ENCODE data around the gene RWDD1.

The RWDD1 gene

DNA sequence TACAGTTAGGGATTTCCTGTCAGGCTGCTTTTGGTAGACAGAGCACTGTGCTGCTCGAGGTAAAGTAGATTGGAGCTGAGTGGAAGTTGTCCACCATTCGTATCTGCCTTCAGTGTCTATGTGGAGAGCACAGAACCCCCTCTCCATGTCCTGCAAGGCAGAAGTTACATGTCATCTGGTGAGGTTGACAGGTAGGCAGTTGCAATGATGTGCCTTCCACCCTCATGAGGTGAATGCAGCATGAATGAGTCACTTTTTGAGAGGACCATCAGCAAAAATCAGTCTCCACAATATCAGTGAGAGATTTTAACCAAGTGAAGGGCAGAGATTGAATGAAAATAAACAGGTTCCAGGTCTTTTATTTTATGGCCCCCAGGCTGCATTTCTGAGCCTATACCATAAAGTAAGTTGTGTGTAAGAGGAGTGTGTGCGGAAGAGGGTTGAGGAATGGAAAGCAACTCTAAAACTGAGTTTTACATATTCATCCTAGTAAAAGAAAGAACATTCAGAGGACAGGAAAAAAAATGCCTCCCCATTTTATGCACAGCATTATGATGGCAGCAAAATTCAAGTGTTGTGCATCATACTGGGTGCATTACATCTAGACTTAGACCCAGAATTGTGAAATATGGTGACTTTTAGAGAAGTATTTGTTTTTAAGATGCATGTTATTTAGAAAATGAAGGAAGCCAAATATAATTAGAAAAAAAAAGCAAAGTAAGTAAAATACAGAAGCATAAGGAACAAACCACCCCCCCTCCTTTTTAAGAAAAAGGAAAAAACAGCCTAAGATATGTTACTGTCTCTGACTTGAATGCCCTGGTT lies 41.6 kb upstream of the RWDD1 start:
- no peaks in the 10 kb centered on the region for H3K36me3 ChIP-seq
- no peak overlapping the region for H3K4me3 ChIP-seq (ENCODE audit: low read depth in 1 of 2, low read length in 1 of 2)
- H3K27ac ChIP-seq: no peak overlapping the region
- no peaks in the 10 kb centered on the region for H3K27me3 ChIP-seq
- H3K9me3 ChIP-seq: no peaks in the 10 kb centered on the region
- TF ChIP-seq, protein P1, sequence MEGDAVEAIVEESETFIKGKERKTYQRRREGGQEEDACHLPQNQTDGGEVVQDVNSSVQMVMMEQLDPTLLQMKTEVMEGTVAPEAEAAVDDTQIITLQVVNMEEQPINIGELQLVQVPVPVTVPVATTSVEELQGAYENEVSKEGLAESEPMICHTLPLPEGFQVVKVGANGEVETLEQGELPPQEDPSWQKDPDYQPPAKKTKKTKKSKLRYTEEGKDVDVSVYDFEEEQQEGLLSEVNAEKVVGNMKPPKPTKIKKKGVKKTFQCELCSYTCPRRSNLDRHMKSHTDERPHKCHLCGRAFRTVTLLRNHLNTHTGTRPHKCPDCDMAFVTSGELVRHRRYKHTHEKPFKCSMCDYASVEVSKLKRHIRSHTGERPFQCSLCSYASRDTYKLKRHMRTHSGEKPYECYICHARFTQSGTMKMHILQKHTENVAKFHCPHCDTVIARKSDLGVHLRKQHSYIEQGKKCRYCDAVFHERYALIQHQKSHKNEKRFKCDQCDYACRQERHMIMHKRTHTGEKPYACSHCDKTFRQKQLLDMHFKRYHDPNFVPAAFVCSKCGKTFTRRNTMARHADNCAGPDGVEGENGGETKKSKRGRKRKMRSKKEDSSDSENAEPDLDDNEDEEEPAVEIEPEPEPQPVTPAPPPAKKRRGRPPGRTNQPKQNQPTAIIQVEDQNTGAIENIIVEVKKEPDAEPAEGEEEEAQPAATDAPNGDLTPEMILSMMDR (IDR thresholded peaks at IDR 0.05): no peak
- peaks cover 4 to 18% of the 10 kb centered on the region in 2 experiments for H3K4me1 ChIP-seq (ENCODE audit: control insufficient read depth in 1 of 2, insufficient read depth in 1 of 2, low read depth in 1 of 2, low read length in 1 of 2)

DNA sequence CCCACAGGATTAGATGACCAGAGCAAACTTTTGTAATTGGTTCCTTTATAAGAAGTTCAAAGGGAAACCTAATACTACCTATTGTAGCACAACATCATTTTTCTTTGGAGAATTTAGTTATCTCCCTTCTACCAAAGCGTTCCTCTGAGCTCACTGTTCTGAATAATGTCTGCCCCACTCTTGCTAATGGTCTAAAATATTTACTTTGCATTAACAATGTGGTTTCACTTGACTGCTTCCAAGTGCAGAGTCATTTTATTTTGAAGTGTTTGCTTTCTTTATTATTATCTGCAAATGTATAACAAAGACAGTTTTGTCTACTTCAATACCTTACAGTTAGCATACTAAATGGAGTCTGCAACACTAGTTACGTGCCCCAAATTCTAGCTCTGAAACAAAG lies 40.9 kb upstream of the RWDD1 start:
- TF ChIP-seq, protein P1 (IDR thresholded peaks at IDR 0.05): no peak
- Histone ChIP-seq H3K27ac (no peak overlapping the region), H3K4me1 (ENCODE audit: control insufficient read depth in 1 of 2, insufficient read depth in 1 of 2, low read depth in 1 of 2, low read length in 1 of 2) (peaks cover 4 to 18% of the 10 kb centered on the region in 2 experiments), H3K27me3 (no peaks in the 10 kb centered on the region), H3K9me3 (no peaks in the 10 kb centered on the region), H3K36me3 (no peaks in the 10 kb centered on the region), H3K4me3 (ENCODE audit: low read depth in 1 of 2, low read length in 1 of 2) (no peak overlapping the region)

- Histone ChIP-seq H3K9me3 (no peaks in the 10 kb centered on the region), H3K27me3 (no peaks in the 10 kb centered on the region), H3K27ac (no peak overlapping the region), H3K4me3 (ENCODE audit: low read depth in 1 of 2, low read length in 1 of 2) (no peak overlapping the region), H3K4me1 (ENCODE audit: control insufficient read depth in 1 of 2, insufficient read depth in 1 of 2, low read depth in 1 of 2, low read length in 1 of 2) (peaks cover 4 to 18% of the 10 kb centered on the region in 2 experiments), H3K36me3 (no peaks in the 10 kb centered on the region)
- TF ChIP-seq, protein P1 (IDR thresholded peaks at IDR 0.05): peak; percentile 82
These were observed 39.4 kb upstream of the RWDD1 start for GRCh38 chr6:116531675-116532570.

GRCh38 chr6:116533233-116533957 lies 37.9 kb upstream of the RWDD1 start:
- H3K27me3 ChIP-seq: no peaks in the 10 kb centered on the region
- peaks cover 4 to 18% of the 10 kb centered on the region in 2 experiments for H3K4me1 ChIP-seq (ENCODE audit: control insufficient read depth in 1 of 2, insufficient read depth in 1 of 2, low read depth in 1 of 2, low read length in 1 of 2)
- H3K27ac ChIP-seq: no peak overlapping the region
- no peak overlapping the region for H3K4me3 ChIP-seq (ENCODE audit: low read depth in 1 of 2, low read length in 1 of 2)
- no peaks in the 10 kb centered on the region for H3K9me3 ChIP-seq
- TF ChIP-seq, protein P1 (IDR thresholded peaks at IDR 0.05): no peak
- H3K36me3 ChIP-seq: no peaks in the 10 kb centered on the region

DNA sequence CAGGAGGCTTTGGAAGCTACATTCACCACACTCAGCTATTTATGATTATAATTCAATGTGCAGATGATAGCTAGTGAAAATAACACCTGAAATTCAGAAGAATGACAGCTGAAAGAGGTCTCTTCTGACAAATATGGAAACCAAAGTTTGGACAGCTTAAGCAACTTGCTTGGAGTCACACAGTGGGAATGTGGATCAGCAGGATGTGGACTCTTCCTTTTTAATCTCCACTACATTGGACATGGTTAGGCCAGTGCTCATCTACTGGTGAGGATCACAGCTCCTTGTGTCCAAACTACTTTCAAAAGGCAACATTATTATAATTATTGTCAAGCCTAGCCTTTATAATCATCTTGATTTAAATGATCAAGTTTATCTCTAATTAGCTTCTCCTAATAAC lies 36.2 kb upstream of the RWDD1 start:
- Histone ChIP-seq H3K27me3 (peaks cover 3% of the 10 kb centered on the region), H3K4me3 (ENCODE audit: low read depth in 1 of 2, low read length in 1 of 2) (no peak overlapping the region), H3K27ac (no peak overlapping the region), H3K36me3 (no peaks in the 10 kb centered on the region), H3K4me1 (ENCODE audit: control insufficient read depth in 1 of 2, insufficient read depth in 1 of 2, low read depth in 1 of 2, low read length in 1 of 2) (peaks cover 4 to 18% of the 10 kb centered on the region in 2 experiments), H3K9me3 (no peaks in the 10 kb centered on the region)
- TF ChIP-seq, protein P1 (IDR thresholded peaks at IDR 0.05): no peak

Measured in neutrophil (primary cell).